CD1c-positive myeloid dendritic cell (primary cell): ENCODE measurements around the gene SFT2D2.
"Not testable (repeated sequence)": the region's sequence is repeated elsewhere in the genome, so short reads cannot be mapped to it uniquely, and the experiment has no call there.

Experiments
- DNase-seq: peaks from one replicate; pipeline ENCODE4 v3.0.0-alpha.2; 2016; ENCODE audit errors: extremely low spot score

SFT2D2 gene

GRCh38 chr1:168225476-168226190, at the start of gene SFT2D2:
SFT2D2 (plus strand) TSS chr1:168226004; CDS start chr1:168226080, 76 bp downstream.
- peak; percentile 85 for DNase-seq

GRCh38 chr1:168178227-168178637, 47.6 kb upstream of the SFT2D2 start:
- DNase-seq, result no peak

- DNase-seq, result peak; percentile 96
These were observed 47.0 kb upstream of the SFT2D2 start, which contains the start of gene TIPRL for GRCh38 chr1:168178638-168179437. TIPRL (plus strand) TSS chr1:168178962; CDS start chr1:168179078, 116 bp downstream.

- no peak for DNase-seq
These were observed 46.2 kb upstream of the SFT2D2 start for GRCh38 chr1:168179438-168180147.

- DNase-seq, result no peak
These were observed 45.7 kb upstream of the SFT2D2 start for GRCh38 chr1:168180148-168180524.

- DNase-seq, result not testable (repeated sequence)
These were observed 44.6 kb upstream of the SFT2D2 start for GRCh38 chr1:168181063-168181720.

- DNase-seq, result no peak
These were observed 38.6 kb upstream of the SFT2D2 start for GRCh38 chr1:168187177-168187576.

- DNase-seq, result no peak
These were observed 35.4 kb upstream of the SFT2D2 start for GRCh38 chr1:168190403-168190802.

- no peak for DNase-seq
These were observed 30.3 kb upstream of the SFT2D2 start for GRCh38 chr1:168195199-168196135.

- no peak for DNase-seq
These were observed 26.7 kb upstream of the SFT2D2 start for GRCh38 chr1:168199056-168199455.

- no peak for DNase-seq
These were observed 22.7 kb upstream of the SFT2D2 start for GRCh38 chr1:168202941-168203654.

GRCh38 chr1:168206111-168206510, 19.7 kb upstream of the SFT2D2 start:
- DNase-seq, result no peak

- DNase-seq, result not testable (repeated sequence)
These were observed 18.1 kb upstream of the SFT2D2 start for GRCh38 chr1:168207673-168208072.

- DNase-seq, result no peak
These were observed 15.5 kb upstream of the SFT2D2 start for GRCh38 chr1:168210312-168210711.

GRCh38 chr1:168213349-168213748, 12.5 kb upstream of the SFT2D2 start:
- DNase-seq, result no peak

GRCh38 chr1:168216171-168216570, 9.6 kb upstream of the SFT2D2 start:
- no peak for DNase-seq

GRCh38 chr1:168217664-168218063, 8.1 kb upstream of the SFT2D2 start:
- no peak for DNase-seq

GRCh38 chr1:168218658-168219057, 7.1 kb upstream of the SFT2D2 start:
- no peak for DNase-seq

GRCh38 chr1:168220470-168220871, 5.3 kb upstream of the SFT2D2 start:
- DNase-seq, result peak; percentile 12

- no peak for DNase-seq
These were observed 4.5 kb upstream of the SFT2D2 start for GRCh38 chr1:168221275-168221674.
